PC-3 (cell line): ENCODE measurements around the gene DST.

Experiments
- CTCF ChIP-seq: fragments of 300-600 bp; sonication (generic); conservative IDR thresholded peaks from 2 replicates; pipeline ENCODE4 v1.5.1; 2017; ENCODE audit warnings: antibody characterized with exemption, low read depth, mild to moderate bottlenecking, low read length
- EZH2 ChIP-seq: fragments of 300-600 bp; sonication (generic); IDR thresholded peaks from one replicate; pipeline ENCODE4 v1.6.1; 2017; ENCODE audit warnings: antibody characterized with exemption, mild to moderate bottlenecking, low read length; ENCODE audit not compliant: unreplicated experiment
- EZH2phosphoT487 ChIP-seq: fragments of 300-600 bp; sonication (generic); IDR thresholded peaks from 2 replicates; pipeline ENCODE4 v1.6.1; 2018; ENCODE audit warnings: mild to moderate bottlenecking, antibody characterized with exemption, low read length, borderline replicate concordance

- TF ChIP-seq EZH2 (no peak), CTCF (no peak), EZH2phosphoT487 (no peak)
Measured at GRCh38 chr6:56540232-56541029, 102.3 kb downstream of the DST start.
